ENCODE data around the gene ADPRH.

ADPRH gene

GRCh38 chr3:119628816-119629445 lies 49.6 kb downstream of the ADPRH start:
- no peak for DNase-seq (ENCODE audit: low spot score)

- no peak for DNase-seq (ENCODE audit: low spot score)
Observed at GRCh38 chr3:119630128-119630879, 51.0 kb downstream of the ADPRH start.

GRCh38 chr3:119630880-119631329 lies 51.6 kb downstream of the ADPRH start:
- no peak for DNase-seq (ENCODE audit: low spot score)

- no peak for DNase-seq (ENCODE audit: low spot score)
Observed at GRCh38 chr3:119631516-119631915, 52.2 kb downstream of the ADPRH start.

GRCh38 chr3:119632216-119632615 lies 52.9 kb downstream of the ADPRH start:
- DNase-seq (ENCODE audit: low spot score) = no peak

GRCh38 chr3:119632829-119633228 lies 53.5 kb downstream of the ADPRH start:
- DNase-seq (ENCODE audit: low spot score) = no peak

GRCh38 chr3:119635719-119636118 lies 56.4 kb downstream of the ADPRH start:
- DNase-seq (ENCODE audit: low spot score) = no peak

- DNase-seq (ENCODE audit: low spot score) = no peak
Observed at GRCh38 chr3:119636249-119636648, 57.0 kb downstream of the ADPRH start.

- no peak for DNase-seq (ENCODE audit: low spot score)
Observed at GRCh38 chr3:119636891-119637611, 57.8 kb downstream of the ADPRH start.

- no peak for DNase-seq (ENCODE audit: low spot score)
Observed at GRCh38 chr3:119637679-119638477, 58.6 kb downstream of the ADPRH start.

Measured in Ammon's horn (tissue), 1 donor.